Stimulated activated CD4-positive, alpha-beta T cell treated with anti-CD3 and anti-CD28 coated beads, Interleukin-12 subunit alpha, Interleukin-12 subunit beta, amount 100 ng/mL, for 4 hours (primary cell): ENCODE results near the gene CD3D.
A peak's percentile ranks its signal among the peaks of the same experiment; 100 is the strongest.
"Not testable (repeated sequence)": the region's sequence is repeated elsewhere in the genome, so short reads cannot be mapped to it uniquely, and the experiment has no call there.

Experiments
- DNase-seq: peaks from one replicate; pipeline ENCODE4 v3.0.0-alpha.2; 2020

The CD3D gene

DNA sequence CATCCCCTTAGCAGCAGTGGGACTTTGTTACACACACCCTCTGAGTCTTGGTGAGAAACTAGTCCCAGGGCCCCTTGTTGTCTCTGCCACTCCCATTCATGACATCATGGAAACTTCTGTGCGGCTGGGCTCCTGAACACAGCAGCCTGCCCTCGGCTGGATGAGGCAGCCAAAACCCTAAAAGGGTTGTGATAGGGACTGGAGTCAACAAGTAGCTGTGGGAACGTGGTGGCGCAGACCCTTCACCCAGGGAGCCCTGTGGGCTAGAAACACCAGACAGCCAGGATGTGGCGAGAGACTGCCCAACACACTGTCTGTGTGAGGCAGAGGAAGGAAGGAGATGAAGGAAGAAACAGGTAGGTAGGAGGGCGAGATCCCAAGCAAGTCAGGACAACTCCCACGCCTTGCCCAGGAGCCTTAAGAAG is 3.9 kb downstream of the CD3D start:
- DNase-seq: peak; percentile 72

DNA sequence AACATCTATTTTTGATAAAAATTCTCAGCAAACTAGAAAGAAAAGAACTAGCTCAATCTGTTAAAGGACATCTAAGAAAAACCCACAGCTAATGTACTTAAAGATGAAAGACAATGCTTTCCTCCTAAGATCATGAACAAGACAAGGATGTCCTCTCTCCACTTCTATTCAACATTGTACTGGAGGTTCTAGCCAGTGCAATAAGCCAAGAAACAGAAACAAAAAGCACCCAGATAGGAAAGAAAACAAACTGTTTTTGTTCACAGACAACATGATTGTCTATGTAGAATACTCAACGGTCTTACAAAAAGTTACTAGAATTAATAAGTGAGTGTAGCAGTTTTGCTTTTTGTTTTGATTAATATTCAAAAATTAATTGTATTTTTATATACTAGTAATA is 7.8 kb downstream of the CD3D start:
- no peak for DNase-seq

DNA sequence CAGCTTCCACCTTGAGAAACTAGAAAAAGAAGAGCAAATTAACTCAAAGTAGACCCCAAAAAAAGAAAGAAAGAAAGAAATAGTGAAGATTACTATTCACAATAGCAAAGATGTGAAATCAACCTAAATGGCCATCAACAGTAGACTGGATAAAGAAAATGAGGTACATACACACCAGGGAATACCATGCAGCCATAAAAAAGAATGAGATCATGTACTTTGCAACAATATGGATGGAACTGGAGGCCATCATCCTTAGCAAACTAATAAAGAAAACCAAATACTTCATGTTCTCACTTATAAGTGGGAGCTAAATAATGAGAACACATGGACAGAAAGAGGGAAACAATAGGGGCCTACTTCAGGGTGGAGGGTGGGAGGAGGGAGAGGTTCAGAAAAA is 13.8 kb downstream of the CD3D start:
- DNase-seq: no peak

DNA sequence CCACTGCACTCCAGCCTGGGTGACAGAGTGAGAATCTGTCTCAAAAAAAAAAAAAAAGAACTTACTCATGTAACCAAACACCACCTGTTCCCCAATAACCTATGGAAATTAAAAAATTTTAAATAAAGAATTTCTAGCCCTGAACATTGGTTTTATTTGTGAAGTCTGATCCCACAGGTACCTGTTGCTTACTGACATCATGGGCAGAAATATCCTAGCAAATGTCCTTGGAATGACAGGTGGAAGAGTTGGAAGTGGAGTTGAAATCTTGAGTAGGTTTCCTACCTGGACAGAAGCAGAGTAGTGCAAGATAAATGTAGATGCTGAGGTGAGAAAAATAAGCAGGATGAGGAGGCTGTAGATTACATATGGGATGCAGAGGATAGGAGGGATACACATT is 17.2 kb downstream of the CD3D start:
- DNase-seq: no peak

DNA sequence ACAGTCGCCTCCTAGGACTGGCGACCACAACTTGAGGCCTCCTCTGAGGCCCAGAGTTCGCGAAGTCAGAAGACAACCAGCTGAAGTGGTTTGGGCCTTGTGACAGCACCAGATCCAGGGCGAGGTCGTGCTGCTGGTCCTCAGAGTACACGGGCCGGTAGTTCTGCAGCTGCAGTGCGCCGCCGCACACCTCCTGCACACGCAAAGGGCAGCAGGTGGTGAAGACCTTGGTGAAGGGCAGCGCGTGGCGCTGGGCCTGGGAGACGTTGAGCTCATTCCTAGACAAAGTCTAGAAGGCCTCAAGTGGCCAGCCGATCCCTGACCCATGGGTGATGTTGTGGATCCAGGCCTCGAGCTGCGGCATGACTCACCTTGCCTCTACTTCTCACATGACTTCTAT is 19.8 kb downstream of the CD3D start:
- DNase-seq: no peak

DNA sequence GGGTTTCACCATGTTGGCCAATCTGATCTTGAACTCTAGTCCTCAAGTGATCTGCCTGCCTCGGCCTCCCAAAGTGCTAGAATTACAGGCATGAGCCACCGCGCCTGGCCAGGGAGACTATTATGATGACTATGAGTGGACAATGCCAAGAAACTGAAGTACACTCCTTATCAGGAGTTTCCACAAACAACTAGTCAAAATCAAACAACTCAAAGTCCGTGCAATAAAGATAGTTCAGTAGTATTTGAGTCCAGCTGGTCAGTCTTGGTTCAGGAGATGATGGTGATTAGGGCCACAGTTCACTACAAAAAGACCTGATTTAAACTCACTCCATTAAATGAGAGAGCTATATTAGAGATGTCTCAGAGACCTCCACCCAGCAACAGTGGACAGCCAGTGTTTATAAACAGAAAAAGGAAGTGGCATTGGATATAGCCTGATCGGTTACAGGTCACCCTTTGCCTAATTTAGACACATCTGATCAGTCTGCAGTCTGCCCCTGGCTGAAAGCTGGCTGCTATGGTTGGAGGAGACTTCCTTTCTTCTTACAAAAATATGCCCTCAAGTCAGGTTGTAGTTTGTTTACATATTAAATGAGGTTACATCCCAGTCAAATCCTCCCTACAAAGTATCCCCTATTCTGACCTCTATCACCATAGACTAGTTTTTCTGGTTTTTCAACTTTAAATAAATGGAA is 21.0 kb downstream of the CD3D start:
- DNase-seq: no peak

DNA sequence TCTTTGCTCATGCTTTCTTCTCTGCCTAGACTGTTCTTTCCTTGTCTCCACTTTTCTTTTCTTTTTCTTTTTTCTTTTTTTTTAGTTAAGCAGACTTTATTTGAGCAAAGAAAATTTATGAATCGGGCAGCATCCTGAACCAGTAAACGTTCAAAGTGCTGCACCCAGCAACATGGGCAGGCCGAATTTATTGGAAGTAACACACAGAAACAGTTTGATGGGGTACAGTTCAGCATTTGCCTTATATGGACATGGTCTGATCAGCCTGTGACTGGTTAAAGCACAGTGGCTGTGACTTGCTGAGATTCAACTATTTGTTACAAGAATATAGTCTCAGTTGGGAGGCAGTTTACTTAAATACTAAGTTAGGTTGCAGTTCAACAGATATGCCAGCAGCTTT is 22.0 kb downstream of the CD3D start:
- no peak for DNase-seq

DNA sequence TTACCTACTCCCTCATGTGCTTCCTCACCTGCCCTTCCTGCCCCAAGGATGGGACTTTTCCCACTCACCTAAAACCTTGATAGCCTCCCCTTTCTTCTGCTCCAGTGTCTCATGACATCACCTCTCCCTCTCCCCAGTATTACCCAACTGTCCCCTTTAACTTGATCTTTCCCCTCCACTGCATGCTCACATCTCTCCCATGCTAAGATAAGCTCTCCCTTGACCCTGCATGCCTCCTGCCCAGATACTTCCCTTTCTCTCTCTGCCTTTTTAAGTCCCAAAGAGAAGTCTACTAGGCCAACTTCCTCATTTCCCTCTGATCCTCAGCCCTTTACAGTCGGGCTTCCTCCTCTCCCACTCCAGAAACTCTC is 23.2 kb downstream of the CD3D start:
- DNase-seq: no peak

DNA sequence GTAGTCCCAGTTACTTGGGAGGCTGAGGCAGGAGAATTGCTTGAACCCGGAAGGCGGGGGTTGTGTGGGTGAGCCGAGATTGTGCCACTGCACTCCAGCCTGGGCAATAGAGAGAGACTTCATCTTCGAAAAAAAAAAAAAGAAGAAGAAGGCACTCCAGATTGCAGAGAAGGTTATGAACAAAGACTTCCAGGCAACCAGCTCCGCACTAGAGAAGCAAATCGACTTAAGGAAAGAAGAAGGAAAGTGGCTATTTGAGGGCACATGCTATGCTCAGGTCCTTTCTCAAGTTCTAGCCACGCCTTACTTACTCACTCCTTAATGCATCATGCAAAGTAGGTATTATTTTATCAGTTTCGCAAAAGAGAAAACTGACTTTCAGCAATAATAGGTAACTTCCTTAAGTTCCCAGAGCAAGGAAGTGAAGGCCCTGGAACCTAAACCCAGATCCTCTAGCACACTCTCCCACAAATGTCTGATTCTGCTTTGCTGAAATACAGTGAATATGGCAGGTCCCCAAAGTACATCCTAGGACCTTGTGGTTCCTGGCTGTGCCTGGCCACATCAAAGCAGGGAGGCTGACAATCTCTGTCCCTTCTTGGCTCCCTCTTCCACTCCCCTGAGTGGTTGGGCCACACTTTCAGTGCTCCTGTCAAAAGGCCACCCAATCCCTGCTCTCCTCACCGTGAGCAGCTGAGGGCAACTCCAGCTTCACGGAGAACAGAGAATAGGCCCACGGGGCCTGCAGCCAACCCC is 23.7 kb downstream of the CD3D start:
- DNase-seq: no peak

DNA sequence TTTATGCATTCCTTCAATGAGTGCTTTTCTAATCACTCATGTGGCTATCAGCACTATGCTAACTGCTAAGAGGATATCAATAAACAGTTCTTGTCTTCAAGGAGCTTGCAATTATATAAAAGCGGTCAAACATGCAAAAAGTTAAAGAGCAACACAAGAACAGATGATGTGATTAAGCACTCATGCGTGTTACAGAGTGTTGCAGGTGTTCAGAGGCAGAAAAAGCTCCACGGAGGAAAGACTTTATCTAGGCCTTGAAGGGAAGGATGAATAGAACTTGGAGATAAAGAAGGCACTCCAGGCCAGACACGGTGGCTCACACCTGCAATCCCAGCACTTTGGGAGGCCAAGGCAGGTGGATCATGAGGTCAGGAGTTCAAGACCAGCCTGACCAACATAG is 24.4 kb downstream of the CD3D start:
- no peak for DNase-seq

DNA sequence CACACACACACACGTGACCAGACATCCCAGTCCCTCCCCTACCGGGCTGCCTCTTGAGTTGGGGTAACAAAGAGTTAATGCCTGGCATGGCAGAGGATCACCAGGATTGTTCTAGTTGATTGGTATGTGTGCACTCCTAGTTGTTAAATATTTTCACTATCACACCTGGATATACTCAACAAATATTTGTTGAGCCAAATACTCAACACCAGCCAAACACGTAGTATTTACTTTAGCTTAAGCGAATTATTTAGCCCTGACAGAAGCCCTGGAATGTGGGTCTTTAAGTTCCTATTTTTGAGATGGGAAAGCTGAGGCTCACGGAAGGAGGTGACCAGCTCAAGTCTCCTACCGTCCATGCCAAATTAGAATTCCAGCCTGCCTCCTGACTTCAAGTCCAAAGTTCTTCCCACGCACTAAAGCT is 27.5 kb downstream of the CD3D start:
- no peak for DNase-seq

DNA sequence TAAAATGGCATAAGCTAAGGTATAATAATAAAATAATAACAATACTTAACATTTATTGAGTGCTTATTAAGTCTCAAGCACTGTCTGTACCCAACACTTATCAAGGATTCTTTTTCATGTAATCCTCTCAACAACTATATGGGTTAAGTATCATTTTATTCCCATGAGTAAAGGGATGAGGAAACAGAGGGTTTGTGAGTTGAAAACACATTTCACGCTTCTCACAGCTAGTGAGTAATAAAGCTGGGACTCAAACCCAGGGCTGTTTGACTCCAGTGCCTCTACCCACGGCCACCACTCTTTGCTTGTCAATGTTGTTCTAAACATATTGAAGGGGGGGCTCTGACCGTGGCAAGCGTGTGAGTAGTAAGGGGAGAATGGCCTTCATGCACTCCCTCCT is 29.3 kb downstream of the CD3D start:
- no peak for DNase-seq

DNA sequence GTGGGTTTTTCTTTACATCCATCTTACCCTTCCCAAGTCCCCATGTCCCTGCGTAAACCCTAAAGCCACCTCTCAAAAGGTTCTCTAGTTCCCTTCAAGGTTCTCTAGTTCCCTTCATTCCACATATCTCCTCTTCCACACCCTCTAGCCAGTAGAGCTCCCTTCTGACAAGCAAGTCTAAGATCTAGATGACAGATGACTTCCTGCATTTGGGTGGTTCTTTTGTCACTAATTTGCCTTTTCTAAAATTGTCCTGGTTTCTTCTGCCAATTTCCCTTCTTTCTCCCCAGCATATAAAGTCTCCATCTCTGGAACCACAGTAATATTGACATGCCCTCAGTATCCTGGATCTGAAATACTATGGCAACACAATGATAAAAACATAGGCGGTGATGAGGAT is 30.2 kb downstream of the CD3D start:
- no peak for DNase-seq

DNA sequence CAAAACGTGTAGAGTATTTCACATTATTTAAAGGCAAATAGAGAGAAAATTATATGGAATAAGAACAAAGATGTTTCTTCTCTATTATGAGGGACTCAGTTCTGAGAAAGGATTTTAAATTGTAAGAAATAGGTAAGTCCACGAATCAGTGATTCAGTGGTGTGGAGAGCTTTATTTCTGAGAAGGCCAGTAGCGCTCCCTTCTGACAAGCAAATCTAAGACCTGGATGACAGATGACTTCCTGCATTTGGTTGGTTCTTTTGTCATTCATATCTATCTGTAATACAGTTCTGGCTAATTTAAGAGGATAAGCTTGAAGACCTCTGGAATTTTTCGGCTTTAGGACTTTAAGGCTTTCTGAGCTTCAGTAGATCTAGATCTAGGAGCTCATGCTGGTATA is 31.0 kb downstream of the CD3D start:
- no peak for DNase-seq

DNA sequence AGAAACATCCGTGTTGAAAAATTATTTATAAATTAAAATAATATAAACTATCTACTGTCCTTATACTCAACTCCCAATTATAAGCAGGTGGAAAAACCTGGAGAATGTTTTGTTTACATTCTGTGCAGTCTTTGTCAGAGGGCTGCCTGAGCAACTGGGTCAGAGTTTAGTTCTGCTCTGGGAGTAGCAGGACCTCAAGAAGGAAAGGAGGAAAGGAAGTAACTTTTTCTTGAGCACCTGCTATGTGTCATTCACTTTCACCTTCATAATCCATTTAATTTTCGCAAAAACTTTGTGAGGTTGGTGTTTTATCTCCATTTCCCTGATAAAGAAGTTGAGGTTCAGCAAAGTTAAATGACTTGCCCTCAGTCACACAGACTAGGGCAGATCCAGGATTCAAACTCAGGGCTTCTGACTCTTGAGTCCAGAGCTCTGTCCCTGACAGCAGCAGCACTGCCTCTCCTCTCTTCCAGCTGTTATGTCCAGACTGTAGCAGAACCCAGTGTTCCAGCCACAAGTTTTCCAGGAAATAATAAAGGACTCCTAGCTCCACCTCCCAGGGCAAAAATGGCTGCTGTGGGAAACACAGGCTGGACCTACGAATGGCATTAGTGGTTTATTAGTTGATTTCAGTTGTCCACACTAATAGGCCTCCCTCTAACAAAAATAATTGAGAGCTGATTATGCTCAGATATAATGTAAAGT is 31.6 kb downstream of the CD3D start:
- DNase-seq: no peak

DNA sequence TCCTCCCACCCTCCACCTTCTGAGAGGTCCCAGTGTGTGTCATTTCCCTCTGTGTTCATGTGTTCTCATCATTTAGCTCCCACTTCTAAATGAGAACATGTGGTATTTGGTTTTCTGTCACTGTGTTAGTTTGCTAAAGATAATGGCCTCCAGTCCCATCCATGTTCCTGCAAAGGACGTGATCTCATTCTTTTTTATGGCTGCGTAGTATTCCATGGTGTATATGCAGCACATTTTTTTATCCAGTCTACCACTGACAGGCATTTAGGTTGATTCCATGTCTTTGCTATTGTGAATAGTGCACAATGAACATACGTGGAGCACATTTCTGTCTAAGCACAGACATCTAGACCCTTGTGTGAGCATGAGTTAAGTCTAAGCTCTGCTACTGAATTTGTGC is 32.2 kb downstream of the CD3D start:
- no peak for DNase-seq

DNA sequence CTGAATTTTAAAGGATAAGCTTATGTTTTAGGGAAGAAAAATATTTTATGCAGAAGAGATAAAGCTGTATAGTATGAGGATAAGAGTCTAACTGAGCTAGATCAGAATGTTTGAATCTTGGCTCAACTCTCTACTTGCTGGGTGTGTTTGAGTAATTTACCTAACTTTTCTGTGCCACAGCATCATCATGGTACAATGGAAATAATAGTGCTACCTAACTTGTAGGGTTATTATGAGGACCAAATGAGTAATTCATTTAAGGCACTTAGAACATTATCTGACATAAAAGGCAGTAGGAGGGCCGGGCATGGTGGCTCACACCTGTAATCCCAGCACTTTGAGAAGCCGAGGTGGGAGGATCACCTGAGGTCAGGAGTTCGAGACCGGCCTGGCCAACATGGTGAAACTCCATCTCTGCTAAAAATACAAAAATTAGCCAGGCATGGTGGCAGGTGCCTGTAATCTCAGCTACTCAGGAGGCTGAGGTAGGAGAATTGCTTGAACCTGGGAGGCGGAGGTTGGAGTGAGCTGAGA is 33.4 kb downstream of the CD3D start:
- not testable (repeated sequence) for DNase-seq

DNA sequence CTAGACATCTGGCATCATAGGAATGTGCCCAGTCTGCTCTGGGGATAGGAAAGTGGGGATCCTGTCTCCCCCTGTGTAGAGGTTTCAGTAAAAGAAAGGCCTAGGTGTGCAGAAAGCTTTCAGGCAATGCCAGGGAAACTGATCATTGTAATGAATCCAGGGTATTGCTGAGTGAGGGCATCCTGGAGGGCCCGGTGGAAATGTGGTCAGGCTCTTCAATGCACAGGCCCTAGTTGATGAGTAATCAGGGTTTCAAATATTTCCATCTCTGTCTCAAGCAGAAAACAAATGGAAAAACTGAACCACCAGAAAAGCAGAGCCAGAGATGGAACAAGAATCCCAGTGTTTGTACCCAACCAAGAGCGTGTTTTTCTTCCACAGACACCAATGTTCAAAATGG is 35.9 kb downstream of the CD3D start:
- DNase-seq: no peak

DNA sequence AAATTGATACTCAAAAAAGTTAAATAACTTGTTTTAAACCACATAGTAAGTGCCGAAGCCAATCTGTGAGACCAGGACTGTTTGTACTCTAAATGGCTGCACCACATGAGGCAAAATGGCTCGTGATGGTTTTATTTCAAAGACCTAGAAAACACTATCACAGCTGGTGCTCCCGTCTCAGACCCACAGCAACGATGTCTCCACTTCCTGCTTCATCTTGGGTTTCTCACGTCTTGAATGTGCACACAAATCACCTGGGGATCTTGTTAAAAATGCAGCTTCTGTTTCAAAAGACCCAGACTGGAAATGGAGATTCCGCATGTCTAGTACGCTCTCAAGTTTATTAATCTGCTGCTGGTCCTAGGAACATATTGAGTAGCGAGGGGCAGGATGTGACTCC is 36.8 kb downstream of the CD3D start:
- no peak for DNase-seq

DNA sequence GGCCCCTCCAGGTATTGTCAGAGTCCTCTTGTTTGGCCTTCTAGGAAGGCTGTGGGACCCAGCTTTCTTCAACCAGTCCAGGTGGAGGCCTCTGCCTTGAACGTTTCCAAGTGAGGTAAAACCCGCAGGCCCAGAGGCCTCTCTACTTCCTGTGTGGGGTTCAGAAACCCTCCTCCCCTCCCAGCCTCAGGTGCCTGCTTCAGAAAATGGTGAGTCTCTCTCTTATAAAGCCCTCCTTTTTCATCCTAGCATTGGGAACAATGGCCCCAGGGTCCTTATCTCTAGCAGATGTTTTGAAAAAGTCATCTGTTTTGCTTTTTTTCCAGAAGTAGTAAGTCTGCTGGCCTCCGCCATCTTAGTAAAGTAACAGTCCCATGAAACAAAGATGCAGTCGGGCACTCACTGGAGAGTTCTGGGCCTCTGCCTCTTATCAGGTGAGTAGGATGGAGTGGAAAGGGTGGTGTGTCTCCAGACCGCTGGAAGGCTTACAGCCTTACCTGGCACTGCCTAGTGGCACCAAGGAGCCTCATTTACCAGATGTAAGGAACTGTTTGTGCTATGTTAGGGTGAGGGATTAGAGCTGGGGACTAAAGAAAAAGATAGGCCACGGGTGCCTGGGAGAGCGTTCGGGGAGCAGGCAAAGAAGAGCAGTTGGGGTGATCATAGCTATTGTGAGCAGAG is 37.8 kb downstream of the CD3D start, which contains the start of gene CD3E:
Gene CD3E (plus strand): TSS at position 163 of the 681 bp plus-strand sequence. CDS start 223 bp downstream, at position 386.
- DNase-seq: peak; percentile 53

DNA sequence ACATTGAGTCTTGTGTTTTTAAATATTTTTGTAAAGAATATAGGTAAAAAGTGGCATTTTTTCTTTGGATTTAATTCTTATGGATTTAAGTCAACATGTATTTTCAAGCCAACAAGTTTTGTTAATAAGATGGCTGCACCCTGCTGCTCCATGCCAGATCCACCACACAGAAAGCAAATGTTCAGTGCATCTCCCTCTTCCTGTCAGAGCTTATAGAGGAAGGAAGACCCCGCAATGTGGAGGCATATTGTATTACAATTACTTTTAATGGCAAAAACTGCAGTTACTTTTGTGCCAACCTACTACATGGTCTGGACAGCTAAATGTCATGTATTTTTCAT is 38.3 kb downstream of the CD3D start:
- DNase-seq: no peak

DNA sequence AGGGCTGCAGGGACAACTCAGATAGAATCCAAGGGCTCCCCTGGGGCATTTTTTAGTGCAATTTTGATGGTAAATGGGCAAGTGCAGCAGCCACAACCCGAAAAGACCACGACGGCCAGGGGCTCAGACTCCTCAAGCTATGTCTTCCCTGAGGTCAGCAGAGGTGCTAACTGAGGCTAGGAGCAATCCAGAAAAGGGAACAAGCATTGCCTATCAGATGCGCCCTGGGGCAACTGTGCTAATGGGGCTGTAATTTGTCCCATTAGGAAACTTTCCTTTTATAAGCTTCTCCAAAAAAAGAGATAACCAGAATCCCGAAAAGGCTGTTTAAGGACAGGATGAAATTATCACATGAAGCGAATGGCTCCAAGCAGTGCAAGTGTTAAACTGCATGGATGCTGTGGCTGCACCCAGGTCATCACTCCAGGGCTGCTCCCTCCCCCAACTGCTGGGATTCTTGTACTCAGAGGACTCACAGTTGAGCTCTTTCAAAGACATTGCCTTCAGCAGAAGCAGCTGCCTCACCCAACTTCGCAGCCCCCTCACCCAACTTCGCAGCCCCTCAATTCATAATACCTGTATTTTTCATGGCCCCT is 40.8 kb downstream of the CD3D start:
- no peak for DNase-seq
